GM12878 (cell line): ENCODE measurements around the gene ARHGAP19. TPM values are rescaled to one million over a fixed set of nuclear protein-coding genes. Genes with fewer than 3 reads are reported as not detected.
A peak's percentile ranks its signal among the peaks of the same experiment; 100 is the strongest.

ENCODE experiments used
- ASH2L ChIP-seq: fragments of 300-600, 200-600 bp; sonication (generic); IDR thresholded peaks from 2 replicates; pipeline ENCODE4 v1.6.1; 2017; ENCODE audit warnings: low read depth, mild to moderate bottlenecking, borderline replicate concordance
- ATF7 ChIP-seq: fragments of 450-650 bp; IDR thresholded peaks from 2 replicates; pipeline ENCODE4 v1.6.1; 2016; ENCODE audit warnings: low read depth, mild to moderate bottlenecking
- BRCA1 ChIP-seq: IDR thresholded peaks from 2 replicates; pipeline ENCODE4 v1.6.1; 2011; ENCODE audit warnings: low read depth, low read length, improper control_type of control experiment
- CBFB ChIP-seq: IDR thresholded peaks from 2 replicates; pipeline ENCODE4 v1.6.1; 2016; ENCODE audit warnings: antibody characterized with exemption, low read depth
- CBX5 ChIP-seq: sonication (generic); IDR thresholded peaks from 2 replicates; pipeline ENCODE4 v1.6.1; 2016; ENCODE audit warnings: low read depth, moderate library complexity, mild to moderate bottlenecking, inconsistent platforms
- CHD2 ChIP-seq: IDR thresholded peaks from 2 replicates; pipeline ENCODE4 v1.6.1; 2011; ENCODE audit warnings: low read depth, low read length, improper control_type of control experiment, borderline replicate concordance
- CREM ChIP-seq: IDR thresholded peaks from 2 replicates; pipeline ENCODE4 v1.6.1; 2014; ENCODE audit warnings: antibody characterized with exemption, low read depth
- CTCF ChIP-seq, 3 experiments: IDR thresholded peaks in 2 of 3; conservative IDR thresholded peaks in 1 of 3; 2 replicates each; pipeline ENCODE4 v1.5.1; 2011; ENCODE audit warnings: low read depth in 3 of 3, low read length in 3 of 3, mild to moderate bottlenecking in 3 of 3, control low read depth in 2 of 3, moderate library complexity in 2 of 3, inconsistent platforms in 1 of 3, mixed read lengths in 1 of 3; ENCODE audit not compliant: control insufficient read depth in 2 of 3, insufficient read depth in 1 of 3; ENCODE audit errors: extremely low read depth in 1 of 3
- E2F8 ChIP-seq: fragments of 450-650 bp; IDR thresholded peaks from 2 replicates; pipeline ENCODE4 v1.6.1; 2018; ENCODE audit warnings: mild to moderate bottlenecking, low read depth, moderate library complexity; ENCODE audit not compliant: partially characterized antibody
- EZH2 ChIP-seq: IDR thresholded peaks from 2 replicates; pipeline ENCODE4 v1.6.1; 2012; ENCODE audit warnings: low read depth, mild to moderate bottlenecking, control low read depth, inconsistent platforms, low read length, borderline replicate concordance; ENCODE audit not compliant: control insufficient read depth
- IKZF1 ChIP-seq: fragments of 450-650 bp; conservative IDR thresholded peaks from 2 replicates; pipeline ENCODE4 v1.6.1; 2017; ENCODE audit warnings: antibody characterized with exemption, mild to moderate bottlenecking
- IKZF2 ChIP-seq, 2 experiments: fragments of 450-650 bp; IDR thresholded peaks; 2 replicates each; pipeline ENCODE4 v1.6.1; 2017; ENCODE audit warnings: mild to moderate bottlenecking in 2 of 2, moderate library complexity in 2 of 2
- MAX ChIP-seq: IDR thresholded peaks from 2 replicates; pipeline ENCODE4 v1.6.1; 2012; ENCODE audit warnings: low read depth, low read length, improper control_type of control experiment
- MEF2A ChIP-seq: IDR thresholded peaks from 2 replicates; pipeline ENCODE4 v1.6.1; 2011; ENCODE audit warnings: low read depth, mild to moderate bottlenecking, low read length, moderate library complexity; ENCODE audit not compliant: insufficient read depth
- MTA3 ChIP-seq: IDR thresholded peaks from 2 replicates; pipeline ENCODE4 v1.6.1; 2012; ENCODE audit warnings: low read length, inconsistent platforms, borderline replicate concordance
- NR2C2 ChIP-seq: IDR thresholded peaks from 2 replicates; pipeline ENCODE4 v1.6.1; 2011; ENCODE audit warnings: borderline replicate concordance, low read depth; ENCODE audit not compliant: control insufficient read depth, insufficient read length
- NR2F1 ChIP-seq: fragments of 450-650 bp; conservative IDR thresholded peaks from 2 replicates; pipeline ENCODE4 v1.6.1; 2017; ENCODE audit warnings: mild to moderate bottlenecking
- PML ChIP-seq: IDR thresholded peaks from 2 replicates; pipeline ENCODE4 v1.6.1; 2012; ENCODE audit warnings: low read length, inconsistent platforms
- SIX5 ChIP-seq: IDR thresholded peaks from 2 replicates; pipeline ENCODE4 v1.6.1; 2011; ENCODE audit warnings: mild to moderate bottlenecking, low read depth, low read length, moderate library complexity; ENCODE audit not compliant: severe bottlenecking
- ZBTB11 ChIP-seq: fragments of 450-650 bp; formaldehyde crosslinking; IDR thresholded peaks from 2 replicates; pipeline ENCODE4 v1.5.0; 2022; ENCODE audit warnings: mild to moderate bottlenecking, missing genetic modification characterization
- ZNF274 ChIP-seq: IDR thresholded peaks from one replicate; pipeline ENCODE4 v1.8.0; 2011; ENCODE audit not compliant: insufficient read length, insufficient read depth
- ZNF622 ChIP-seq: fragments of 450-650 bp; IDR thresholded peaks from 2 replicates; pipeline ENCODE4 v1.6.1; 2017; ENCODE audit warnings: mild to moderate bottlenecking, inconsistent platforms
- polyA plus RNA-seq, 11 experiments: library from polyadenylated mRNA; depleted of rRNA in 4 of 11; unstranded in 6 of 11; stranded (reverse) in 5 of 11; fragments of >200 nt; fragmentation: Nextera tagmentation in 4 of 11; fragmentation: Illumina TruSeq in 1 of 11; extraction: Ambion mirVana in 4 of 11; extraction: Trizol in 1 of 11; gene quantifications; 1 replicate in 1 of 11; 2 replicates in 10 of 11; pipeline versions ENCODE4 v1.2.1 to v1.2.3, GENCODE V29; 2011 to 2016; ENCODE audit warnings: inconsistent platforms in 2 of 11, missing spikeins in 2 of 11, low read depth in 1 of 11
- total RNA-seq, 4 experiments: library from RNA; depleted of rRNA in 3 of 4; stranded (reverse); fragments of >200 nt in 3 of 4; fragmentation: Illumina TruSeq in 1 of 4; extraction: Trizol in 1 of 4; gene quantifications; 2 replicates each; pipeline versions ENCODE4 v1.2.1 to v1.2.3, GENCODE V29; 2013 to 2021

The ARHGAP19 gene
- total and polyA plus RNA-seq, 10 of the 15 experiments (the other 5 are each of a cell fraction or from before 2014, with no cell fraction given): 13.3 to 40.7 (median 22.6) TPM

GRCh38 chr10:97318772-97319651, 26.6 kb upstream of the ARHGAP19 start, which contains the start of gene FRAT1 (continued):
- no peak; the same call in 1 of the 2 replicates for TF ChIP-seq MAX
- no peak for TF ChIP-seq EZH2
- no peak for TF ChIP-seq CTCF (IDR thresholded peaks at IDR 0.05 in 2 of 3, conservative IDR thresholded peaks at IDR 0.05 in 1 of 3; ENCODE audit: control insufficient read depth in 2 of 3, extremely low read depth in 1 of 3, insufficient read depth in 1 of 3, low read depth in 3 of 3, low read length in 3 of 3)
- peak; percentile 94 for TF ChIP-seq CREM
- no peak for TF ChIP-seq NR2F1
- TF ChIP-seq ZNF622: no peak
- TF ChIP-seq CHD2: 0 out of 2 replicates have a peak, but pooled peaks have one; percentile 18
- peak; percentile 50; the same call in 1 of the 2 replicates for TF ChIP-seq CBFB
- no peak for TF ChIP-seq ASH2L
- peak in 1 of 2 experiments; percentile 30; a peak in 1 of 4 replicates for TF ChIP-seq IKZF2 (IDR thresholded peaks at IDR 0.05)
- no peak for TF ChIP-seq MTA3
- TF ChIP-seq BRCA1: no peak
- no peak for TF ChIP-seq ZBTB11 (CRISPR knock-in tag)
- TF ChIP-seq NR2C2: no peak
- TF ChIP-seq MEF2A: no peak
- TF ChIP-seq SIX5: peak; percentile 40
- TF ChIP-seq IKZF1: peak; percentile 84
- no peak for TF ChIP-seq E2F8
- peak; percentile 100 for TF ChIP-seq ATF7
- no peak for TF ChIP-seq PML
- TF ChIP-seq ZNF274: no peak
- TF ChIP-seq CBX5: no peak
